Astrocyte of the hippocampus (primary cell): ENCODE results near the gene DNAJB13.
A peak's percentile ranks its signal among the peaks of the same experiment; 100 is the strongest.

Experiments used
- DNase-seq: peaks from one replicate; pipeline ENCODE4 v3.0.0; 2011; ENCODE audit warnings: low read depth, low spot score

The DNAJB13 gene

GRCh38 chr11:73951797-73952196 lies 971 bp downstream of the DNAJB13 start:
- DNase-seq: no peak

DNA sequence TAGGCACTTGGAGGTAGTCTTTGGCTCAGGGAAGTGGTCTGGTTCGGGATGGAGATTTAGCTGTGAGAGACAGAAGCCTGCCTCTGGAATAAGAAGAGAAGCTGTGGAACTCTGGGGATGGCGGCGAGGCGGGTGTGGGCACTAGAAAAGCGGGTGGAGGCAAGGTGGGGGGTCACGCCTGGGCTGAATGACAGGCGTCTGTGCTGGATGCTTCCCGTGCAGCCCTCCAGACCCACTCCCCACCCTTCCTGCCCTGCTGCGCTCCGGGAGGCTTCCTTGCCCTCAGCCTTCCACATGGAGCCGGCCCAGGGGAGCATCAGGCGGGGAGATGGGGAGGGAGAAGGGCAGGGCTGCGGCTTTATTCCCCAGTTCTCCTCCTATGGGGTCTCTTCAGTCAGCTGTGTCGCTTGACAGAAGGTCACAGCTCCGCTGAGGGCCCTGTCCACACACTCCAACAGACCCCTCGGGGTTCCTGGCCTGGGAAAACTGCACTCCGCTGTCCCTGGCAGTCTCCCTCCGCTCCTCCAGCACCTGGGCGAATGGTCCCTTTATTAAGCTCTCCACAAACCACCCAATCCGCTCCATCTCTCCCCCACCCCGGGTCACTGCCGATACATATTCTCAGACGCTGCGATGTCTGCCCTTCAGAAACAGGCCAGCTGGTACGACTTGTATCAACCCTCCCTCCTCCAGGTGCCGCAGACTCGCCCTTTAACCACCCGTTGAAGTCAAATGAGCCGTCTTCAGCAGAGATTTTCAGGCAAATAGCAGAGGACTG lies 6.2 kb downstream of the DNAJB13 start:
- DNase-seq: no peak

DNA sequence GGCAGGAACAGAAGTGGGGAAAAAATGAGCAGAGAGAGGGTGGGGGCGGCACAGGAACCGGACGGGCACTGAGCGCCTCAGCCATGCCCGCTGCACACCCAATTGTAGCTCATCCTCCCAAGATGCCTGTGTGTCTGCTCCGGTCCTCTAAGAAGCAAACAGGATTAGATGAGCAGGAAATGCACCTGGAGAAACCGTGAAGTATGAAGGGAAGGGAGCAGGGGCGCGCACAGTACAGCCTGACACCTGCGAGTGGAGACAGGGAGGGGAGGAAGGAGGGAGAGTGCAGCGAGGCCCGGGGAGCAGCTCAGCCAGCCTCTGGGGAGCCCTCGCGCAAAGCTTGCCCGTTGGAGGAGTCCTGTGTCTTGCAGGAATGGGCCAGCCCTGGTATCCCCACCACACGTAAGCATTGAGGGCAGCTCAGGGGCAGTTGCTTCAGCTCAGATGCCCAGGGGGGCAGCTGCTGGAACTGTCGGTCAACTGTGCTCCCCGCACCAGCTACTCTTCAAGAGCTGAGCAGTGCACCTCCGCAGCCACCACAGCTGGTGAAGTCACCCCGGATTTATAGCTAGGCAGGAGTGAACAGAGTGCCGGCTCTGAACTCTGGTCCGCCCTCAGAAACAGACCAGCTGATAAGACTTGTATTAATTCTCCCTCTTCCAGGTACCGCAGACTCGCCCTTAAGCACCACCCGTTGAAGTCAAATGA lies 7.0 kb downstream of the DNAJB13 start:
- no peak for DNase-seq

GRCh38 chr11:73958521-73959141 lies 7.8 kb downstream of the DNAJB13 start:
- DNase-seq: no peak

DNA sequence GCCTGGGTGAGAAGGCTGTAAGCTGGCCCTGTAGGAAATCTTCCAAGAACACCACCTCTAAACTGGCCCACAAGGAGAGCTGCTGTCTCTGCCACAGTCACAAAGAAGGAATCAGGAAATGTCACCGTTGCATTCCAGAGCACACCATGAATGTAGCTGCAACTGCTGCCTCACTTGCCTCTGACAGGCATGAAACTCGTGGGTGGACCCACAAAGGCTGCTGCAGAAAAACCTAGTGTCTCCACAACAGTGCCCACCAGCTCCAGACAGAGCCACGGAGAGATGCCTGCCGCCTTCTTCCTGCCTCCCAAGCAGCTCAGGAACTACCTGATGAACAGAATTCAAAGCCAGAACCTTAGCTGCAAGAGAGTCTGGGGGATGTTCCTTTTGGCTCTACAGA lies 10.5 kb downstream of the DNAJB13 start:
- DNase-seq: peak; percentile 41

DNA sequence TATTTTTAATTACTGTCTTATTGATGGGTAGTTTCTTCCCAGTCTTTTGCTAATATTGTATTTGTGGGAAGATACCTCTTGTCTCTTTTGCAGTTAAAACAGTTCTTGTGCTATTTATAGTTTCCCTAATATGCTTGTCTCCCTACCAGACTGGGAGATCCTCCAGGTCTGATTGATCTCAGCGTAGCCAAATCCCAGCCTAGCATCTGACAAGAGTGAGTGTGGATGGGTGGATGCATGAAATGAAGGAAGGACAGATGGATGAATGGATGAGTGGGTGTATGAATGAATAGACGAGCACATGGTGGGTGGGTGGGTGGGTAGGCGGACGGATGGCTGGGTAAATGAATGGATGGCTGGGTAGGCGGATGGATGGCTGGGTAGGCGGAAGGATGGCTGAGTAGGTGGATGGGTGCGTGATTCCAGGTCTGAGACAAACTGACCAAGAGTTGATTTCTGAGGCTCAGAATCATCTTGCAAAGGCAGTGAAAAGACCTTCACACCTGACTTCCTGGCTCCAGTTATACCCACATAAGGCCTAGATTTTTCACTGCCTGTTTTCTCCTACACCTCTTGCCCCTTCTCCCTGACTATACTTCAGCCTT lies 11.4 kb downstream of the DNAJB13 start:
- no peak for DNase-seq

GRCh38 chr11:73963861-73964260 lies 13.0 kb downstream of the DNAJB13 start:
- DNase-seq: no peak

DNA sequence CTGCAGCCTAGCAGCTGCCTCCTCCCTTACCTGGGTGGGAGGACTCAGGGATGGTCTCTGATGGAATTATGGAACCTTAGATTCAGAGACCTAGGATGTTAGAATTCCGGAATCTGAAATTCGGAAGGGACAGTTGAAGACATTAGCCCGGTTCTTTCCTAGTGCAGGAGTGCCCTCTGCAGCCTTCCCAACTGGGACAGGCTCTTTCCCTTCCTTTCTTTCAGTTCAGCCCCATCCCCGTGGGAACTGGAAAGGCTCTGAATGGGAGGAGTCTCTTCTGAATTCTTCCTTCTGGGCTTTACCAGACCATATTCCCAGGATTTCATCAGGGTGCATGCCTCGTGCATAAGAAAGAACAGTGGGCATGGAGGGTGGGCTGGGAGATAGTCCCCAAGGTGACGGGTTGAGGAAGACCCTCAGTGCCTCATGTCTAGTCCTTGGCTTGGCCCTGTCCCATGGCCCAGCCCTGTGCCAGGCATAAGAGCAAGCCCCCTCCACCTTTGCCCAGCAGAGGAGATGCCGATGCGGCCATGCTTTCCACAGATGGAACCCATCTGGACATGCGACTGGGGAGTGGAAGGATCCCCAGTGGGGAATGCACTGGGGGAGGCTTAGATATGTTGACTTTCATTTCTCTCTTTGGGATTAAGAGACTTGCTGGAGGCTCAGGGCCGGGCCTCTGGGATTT lies 14.4 kb downstream of the DNAJB13 start:
- DNase-seq: no peak

DNA sequence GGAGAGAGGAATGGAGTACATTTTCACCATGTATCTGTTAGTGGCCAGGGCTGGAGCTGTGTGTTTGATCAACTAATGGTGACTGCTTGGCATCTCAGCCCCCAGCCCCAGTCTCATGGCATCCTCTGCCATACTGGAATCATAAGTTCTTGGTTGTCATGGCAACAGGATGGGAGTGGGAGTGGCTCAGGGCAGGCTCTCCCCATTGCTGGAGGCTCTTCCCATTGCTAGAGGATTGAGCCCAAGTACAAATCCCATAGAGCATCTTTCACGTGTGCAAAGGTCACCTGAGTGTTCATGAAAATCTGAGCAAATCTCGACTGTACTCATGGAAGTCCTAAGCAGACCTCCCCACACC lies 14.9 kb downstream of the DNAJB13 start:
- DNase-seq: no peak

DNA sequence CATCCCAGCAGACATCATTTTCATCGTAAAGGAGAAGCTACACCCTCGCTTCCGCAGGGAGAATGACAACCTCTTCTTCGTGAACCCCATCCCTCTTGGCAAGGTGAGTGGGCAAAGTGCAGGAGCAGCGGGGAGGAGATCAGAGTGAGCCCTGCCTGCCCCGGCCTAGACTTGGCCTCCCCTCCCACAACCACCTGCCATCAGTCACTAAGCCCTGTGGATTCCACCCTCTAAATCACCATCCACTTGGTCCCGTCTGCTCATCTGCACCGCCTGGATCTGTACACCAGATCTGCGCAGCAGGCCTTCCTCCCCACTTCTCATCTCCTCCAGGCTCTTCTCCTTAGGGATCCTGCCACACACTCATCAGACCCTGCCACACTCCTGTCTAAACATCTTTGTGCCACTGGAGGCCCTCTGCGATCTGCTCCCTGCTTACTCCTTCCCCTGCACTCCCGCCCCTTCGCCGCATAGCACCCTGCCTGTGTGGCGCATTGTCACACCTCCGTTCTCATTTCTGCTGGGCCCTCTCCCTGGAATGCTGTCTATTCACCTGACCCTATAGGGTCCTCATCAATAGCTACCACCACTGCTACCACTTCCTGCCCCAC lies 17.6 kb downstream of the DNAJB13 start:
- no peak for DNase-seq

DNA sequence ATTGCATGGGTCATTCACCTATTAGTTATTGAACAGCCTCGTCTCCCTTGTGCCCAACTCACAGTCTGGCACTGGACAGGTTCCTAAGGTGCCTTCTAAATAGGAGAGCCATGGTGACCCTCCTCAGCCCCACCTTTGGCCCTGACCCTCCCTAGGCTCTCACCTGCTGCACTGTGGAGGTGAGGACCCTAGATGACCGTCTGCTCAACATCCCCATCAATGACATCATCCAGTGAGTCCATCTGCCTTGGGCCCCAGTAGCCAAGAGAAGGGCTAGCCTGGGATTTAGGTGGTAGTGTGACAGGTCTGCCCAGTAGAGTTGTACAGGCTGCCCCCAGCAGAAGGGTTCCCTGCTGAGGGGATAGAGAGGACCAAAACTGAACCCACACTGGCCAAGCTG lies 18.3 kb downstream of the DNAJB13 start:
- DNase-seq: no peak

DNA sequence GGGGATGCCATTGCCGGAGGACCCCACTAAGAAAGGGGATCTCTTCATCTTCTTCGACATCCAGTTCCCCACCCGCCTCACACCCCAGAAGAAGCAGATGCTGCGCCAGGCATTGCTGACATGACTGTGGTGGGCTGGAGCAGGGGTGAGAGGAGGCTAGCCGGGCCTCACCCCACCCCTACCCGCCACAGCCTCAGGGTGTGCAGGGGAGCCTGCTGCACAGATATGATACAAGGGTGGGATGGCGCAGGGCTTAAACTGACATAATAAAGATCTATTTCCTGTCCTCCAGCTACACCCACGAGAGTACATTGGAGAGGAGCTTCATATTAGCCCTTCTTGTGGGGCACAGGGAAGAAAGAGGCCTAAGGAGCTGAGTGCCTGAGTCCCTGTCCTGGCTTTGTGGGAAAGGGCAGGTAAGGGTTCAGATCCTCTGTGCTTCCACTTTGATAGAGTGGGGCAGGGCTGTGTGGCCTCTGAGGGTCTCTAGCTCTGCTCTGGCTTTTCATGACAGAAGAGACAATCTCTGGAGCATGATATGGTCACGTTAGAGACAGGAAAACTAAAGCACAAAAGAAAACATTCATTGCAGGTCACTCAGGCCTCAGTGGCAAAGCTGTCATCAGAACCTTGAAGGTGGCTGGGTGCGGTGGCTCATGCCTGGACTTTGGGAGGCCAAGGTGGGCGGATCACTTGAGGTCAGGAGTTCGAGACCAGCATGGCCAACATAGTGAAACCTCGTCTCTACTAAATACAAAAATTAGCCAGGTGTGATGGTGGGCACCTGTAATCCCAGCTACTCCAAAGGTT lies 19.4 kb downstream of the DNAJB13 start:
- no peak for DNase-seq

DNA sequence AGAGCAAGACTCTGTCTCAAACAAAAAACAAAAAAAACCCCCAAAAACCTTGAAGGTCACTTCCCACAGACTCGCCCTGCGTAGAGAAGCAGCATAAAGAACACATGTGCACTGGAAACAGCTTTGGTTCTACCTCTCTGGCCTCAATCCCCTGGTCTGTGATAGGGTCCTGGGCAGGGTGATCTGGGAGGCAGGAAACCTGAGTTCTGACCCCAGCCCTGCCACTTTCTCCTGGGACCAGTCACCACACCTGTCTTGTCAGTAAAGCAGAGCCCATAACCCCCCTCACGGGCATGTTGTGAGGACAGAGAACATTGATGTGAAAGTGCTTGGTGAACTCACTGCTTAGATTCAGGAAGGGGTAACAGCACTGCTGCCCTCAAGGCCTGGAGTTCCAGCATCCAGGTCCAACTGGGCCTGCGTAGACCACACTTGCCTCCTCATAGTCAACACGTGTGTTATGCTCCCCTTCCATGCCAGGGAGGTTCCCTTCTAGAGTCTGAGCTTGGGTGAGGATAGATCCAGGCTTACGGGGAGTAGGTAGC lies 20.4 kb downstream of the DNAJB13 start:
- no peak for DNase-seq

- no peak for DNase-seq
These were observed 21.4 kb downstream of the DNAJB13 start for GRCh38 chr11:73972187-73972586.

- no peak for DNase-seq
These were observed 22.0 kb downstream of the DNAJB13 start for GRCh38 chr11:73972620-73973449.

DNA sequence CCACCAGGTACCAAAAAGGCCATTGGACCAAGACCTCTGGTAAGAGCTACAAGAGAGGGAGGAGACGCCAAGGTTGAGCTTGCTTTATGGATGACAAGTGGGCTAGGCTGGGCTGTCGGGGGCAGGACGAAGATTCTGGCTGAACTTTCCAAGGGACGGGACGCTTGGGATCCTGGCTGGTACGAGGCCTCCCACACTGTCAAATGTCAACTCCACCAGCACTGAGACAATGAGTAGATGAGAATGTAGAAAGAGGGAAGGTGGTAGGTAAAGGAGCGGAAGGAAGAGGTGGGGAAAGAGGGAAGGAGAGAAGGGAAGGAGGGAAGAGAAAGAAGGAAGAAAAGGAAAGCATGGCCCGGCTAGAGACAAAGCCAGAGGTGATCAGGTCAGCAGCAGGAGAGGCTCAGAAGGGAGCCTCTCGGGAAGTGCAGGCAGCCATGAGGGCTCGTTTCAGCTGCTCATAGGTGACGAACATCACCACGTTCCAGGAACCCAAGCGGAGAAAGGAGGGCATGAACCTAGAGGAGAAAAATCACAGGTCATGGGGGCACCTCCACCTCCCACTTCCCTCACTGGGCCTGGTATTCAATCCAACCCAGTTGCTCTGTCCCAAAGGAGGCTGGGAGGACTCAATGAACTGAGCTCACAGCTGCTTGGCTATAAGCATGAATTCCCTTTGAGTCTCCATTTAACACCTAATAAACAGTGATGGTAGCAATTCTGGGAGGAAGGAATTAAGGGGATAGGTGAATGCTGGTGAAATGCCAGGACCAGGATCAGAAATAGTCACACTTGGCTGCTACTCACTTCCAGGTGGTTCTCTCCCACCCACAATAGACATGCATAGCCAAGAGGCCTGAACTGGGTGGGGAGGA lies 24.0 kb downstream of the DNAJB13 start:
- DNase-seq: no peak

GRCh38 chr11:73975479-73975757 lies 24.6 kb downstream of the DNAJB13 start:
- DNase-seq: no peak

GRCh38 chr11:73976451-73977151 lies 25.8 kb downstream of the DNAJB13 start:
- no peak for DNase-seq
